K562 (cell line): ENCODE measurements around the gene ADORA2B. TPM values are rescaled to one million over a fixed set of nuclear protein-coding genes. Genes with fewer than 3 reads are reported as not detected.

Experiments
- ATAC-seq: fragments of 200-7000 bp; cut with Tn5 transposase; 3 replicates; pipeline ENCODE4 v1.9.1; 2020; ENCODE audit warnings: moderate library complexity
- BruUV-seq: library from RNA; stranded (reverse); fragments of 400-500 nt; replicated peaks from 2 replicates; lab custom pipeline; 2021; lab: Mats Ljungman, UMichigan
- CTCF ChIA-PET: fragments of 300-600 bp; formaldehyde crosslinking; extraction: SDS; loops from one replicate; lab custom pipeline; 2021; ENCODE audit warnings: low intra/inter-chr PET ratio; lab: Yijun Ruan, JAX
- POLR2A ChIA-PET: fragments of 300-600, 350-650 bp; sonication (Branson Sonifier 250); formaldehyde crosslinking; extraction: SDS; loops from one replicate; lab custom pipeline; 2021; ENCODE audit warnings: antibody characterized with exemption, inconsistent platforms; lab: Yijun Ruan, JAX
- DNase-seq, 4 experiments: peaks; one replicate each; pipeline versions ENCODE4 v3.0.0 to v3.0.0-alpha.2; 2011 to 2018; ENCODE audit warnings: low spot score in 3 of 4, mixed read lengths in 3 of 4; ENCODE audit errors: extremely low read depth in 1 of 4
- FAIRE-seq: peaks from 2 replicates; lab custom pipeline; 2011; peaks lifted over from hg19 to GRCh38; lab: Jason Lieb, UNC
- H2AFZ ChIP-seq: 2 replicates; pipeline ENCODE4 v1.6.0; 2011; ENCODE audit warnings: low read depth, low read length, control low read depth, inconsistent platforms
- H3K27ac ChIP-seq: fragments of 200-600 bp; 3 replicates; pipeline ENCODE4 v1.8.0; 2011; ENCODE audit warnings: low read depth, mild to moderate bottlenecking, control low read depth, inconsistent platforms, low read length, moderate library complexity, mixed read lengths; ENCODE audit errors: extremely low read depth
- H3K27me3 ChIP-seq, 2 experiments: fragments of 300-600 bp in 1 of 2; 2 replicates in 1 of 2; 3 replicates in 1 of 2; pipeline versions ENCODE4 v1.6.0 to v1.8.0; 2011; ENCODE audit warnings: inconsistent platforms in 2 of 2, low read length in 2 of 2, mild to moderate bottlenecking in 1 of 2, mixed read lengths in 1 of 2, moderate library complexity in 1 of 2; ENCODE audit not compliant: control insufficient read depth in 2 of 2, insufficient read depth in 2 of 2
- H3K36me3 ChIP-seq: fragments of 300-600 bp; 3 replicates; pipeline ENCODE4 v1.8.0; 2011; ENCODE audit warnings: mild to moderate bottlenecking, low read length, inconsistent platforms; ENCODE audit not compliant: control insufficient read depth, insufficient read depth
- H3K4me1 ChIP-seq, 2 experiments: fragments of 200-600 bp in 1 of 2; replicated peaks in 1 of 2; 2 replicates in 1 of 2; 3 replicates in 1 of 2; pipeline versions ENCODE4 v1.5.1 to v1.8.0; 2011; ENCODE audit warnings: inconsistent platforms in 2 of 2, low read length in 2 of 2, mild to moderate bottlenecking in 1 of 2, mixed read lengths in 1 of 2, moderate library complexity in 1 of 2; ENCODE audit not compliant: control insufficient read depth in 2 of 2, insufficient read depth in 2 of 2
- H3K4me2 ChIP-seq: 2 replicates; pipeline ENCODE4 v1.6.1; 2011; ENCODE audit warnings: low read length, control low read depth, inconsistent platforms, mixed read lengths; ENCODE audit not compliant: insufficient read depth
- H3K4me3 ChIP-seq: fragments of 200-600 bp; sonication (generic), shearing (Covaris generic); 2 replicates; pipeline ENCODE4 v1.5.1; 2016; ENCODE audit warnings: control low read depth, inconsistent platforms
- H3K79me2 ChIP-seq: fragments of 200-600 bp; 3 replicates; pipeline ENCODE4 v1.8.0; 2011; ENCODE audit warnings: low read length, inconsistent platforms; ENCODE audit not compliant: control insufficient read depth, insufficient read depth
- H3K9ac ChIP-seq, 2 experiments: 2 replicates each; pipeline versions ENCODE4 v1.6.0 to v1.6.1; 2011; ENCODE audit warnings: low read depth in 2 of 2, low read length in 2 of 2, control low read depth in 1 of 2, inconsistent platforms in 1 of 2, mild to moderate bottlenecking in 1 of 2, mixed read lengths in 1 of 2; ENCODE audit not compliant: insufficient read depth in 1 of 2
- H3K9me1 ChIP-seq: one replicate; pipeline ENCODE4 v1.6.0; 2011; ENCODE audit warnings: inconsistent platforms, mild to moderate bottlenecking, low read length, moderate library complexity; ENCODE audit not compliant: control insufficient read depth, insufficient read depth
- H3K9me3 ChIP-seq: replicated peaks from 2 replicates; pipeline ENCODE4 v1.5.1; 2011; ENCODE audit warnings: low read depth, low read length, inconsistent platforms; ENCODE audit not compliant: control insufficient read depth, insufficient read depth
- H4K20me1 ChIP-seq: replicated peaks from 2 replicates; pipeline ENCODE4 v1.6.1; 2011; ENCODE audit warnings: low read length, inconsistent platforms, mixed read lengths; ENCODE audit not compliant: control insufficient read depth, insufficient read depth
- CTBP1 ChIP-seq: fragments of 450-650 bp; IDR thresholded peaks from 2 replicates; pipeline ENCODE4 v1.6.1; 2016; ENCODE audit warnings: borderline replicate concordance
- EP300 ChIP-seq: IDR thresholded peaks from 2 replicates; pipeline ENCODE4 v1.6.1; 2012; ENCODE audit warnings: low read length, improper control_type of control experiment
- MGA ChIP-seq: fragments of 450-650 bp; IDR thresholded peaks from 2 replicates; pipeline ENCODE4 v1.6.1; 2016; ENCODE audit warnings: mild to moderate bottlenecking, moderate library complexity
- PRDM10 ChIP-seq: fragments of 450-650 bp; IDR thresholded peaks from 2 replicates; pipeline ENCODE4 v1.6.1; 2018; ENCODE audit not compliant: partially characterized antibody
- WGBS: fragments of 100-300 bp; shearing (Covaris generic); methylation state at CpG from one replicate; pipeline ENCODE4 v1.1.6; 2016; ENCODE audit warnings: low coverage, mixed read lengths; ENCODE audit not compliant: insufficient coverage; ENCODE audit errors: missing lambda C conversion rate; 5-methylcytosine and 5-hydroxymethylcytosine counted together
- in situ Hi-C: fragments of 300-500 bp; cut with MboI; formaldehyde crosslinking; loops from 4 replicates; pipeline ENCODE4 v1.15.0; 2018; ENCODE audit warnings: inconsistent platforms, mixed read lengths
- intact Hi-C: fragments of 100-400 bp; cut with micrococcal nuclease; formaldehyde crosslinking; loops from 2 replicates; pipeline ENCODE4 v1.14.2; 2022
- polyA plus RNA-seq, 8 experiments: library from polyadenylated mRNA; depleted of rRNA in 4 of 8; stranded (reverse) in 5 of 8; unstranded in 3 of 8; fragments of >200 nt; fragmentation: Nextera tagmentation in 2 of 8; fragmentation: Illumina TruSeq in 1 of 8; extraction: Ambion mirVana in 2 of 8; extraction: Trizol in 1 of 8; gene quantifications; 2 replicates each; pipeline versions ENCODE4 v1.2.1 to v1.2.3, GENCODE V29; 2011 to 2014; ENCODE audit warnings: inconsistent platforms in 1 of 8, missing spikeins in 1 of 8
- total RNA-seq, 7 experiments: library from RNA; depleted of rRNA in 6 of 7; stranded (reverse); fragments of >200 nt in 6 of 7; fragmentation: Illumina TruSeq in 2 of 7; extraction: Trizol in 2 of 7; gene quantifications; 2 replicates each; pipeline versions ENCODE4 v1.2.1 to v1.2.3, GENCODE V29; 2011 to 2021; ENCODE audit warnings: low replicate concordance in 1 of 7

ADORA2B gene
- total and polyA plus RNA-seq, 9 of the 15 experiments (the other 6 are each of a cell fraction or from before 2014, with no cell fraction given), result 6.4 to 16.6 (median 10.5) TPM

DNA sequence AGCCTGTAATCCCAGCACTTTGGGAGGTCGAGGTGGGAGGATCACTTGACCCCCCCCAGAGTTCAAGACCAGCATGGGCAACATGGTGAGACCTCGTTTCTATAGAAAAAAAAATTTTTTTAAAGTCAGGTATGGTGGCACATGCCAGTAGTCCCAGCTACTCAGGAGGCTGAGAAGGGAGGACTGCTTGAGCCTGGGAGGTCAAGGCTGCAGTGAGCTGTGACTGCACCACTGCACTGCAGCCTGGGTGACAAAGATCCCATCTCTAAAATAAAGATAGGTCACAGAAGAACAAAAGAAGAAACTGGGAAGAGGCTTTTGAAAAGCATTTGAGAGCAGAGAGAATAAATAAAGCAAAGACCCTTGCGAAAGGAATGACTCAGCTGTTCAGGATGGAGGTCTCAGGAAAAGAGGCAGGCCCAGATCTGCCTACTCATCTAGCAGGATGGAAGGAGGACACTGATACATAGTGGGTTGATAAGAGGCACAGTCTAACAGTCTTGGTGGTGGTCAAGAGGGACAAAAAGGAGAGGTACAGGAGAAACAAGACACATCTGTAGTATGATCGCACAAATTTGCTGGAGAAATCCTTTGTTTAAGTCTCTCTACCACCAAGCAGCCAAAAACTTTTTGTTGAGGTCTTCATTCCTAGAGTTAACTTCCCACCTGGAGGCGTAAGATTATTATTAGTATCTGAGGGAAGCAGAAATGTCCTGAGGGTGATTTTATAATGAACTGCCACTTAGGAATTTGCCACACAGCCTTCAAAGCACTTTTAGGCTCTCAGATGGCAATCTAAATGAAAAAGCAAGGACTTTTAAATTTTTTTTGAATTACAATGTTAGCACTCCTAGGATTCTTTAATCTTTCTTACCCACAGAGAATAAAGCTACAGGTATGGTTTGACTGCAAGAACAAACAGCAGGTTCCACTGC lies 37.0 kb downstream of the ADORA2B start:
- peaks cover 5% of the 10 kb centered on the region; the same call in 2 of the 3 replicates for H3K79me2 ChIP-seq
- no peaks in the 10 kb centered on the region for H3K27me3 ChIP-seq
- peak overlapping the region; percentile 83 for H3K27ac ChIP-seq
- ChIA-PET POLR2A (interaction anchor here (1.0 kb wide), 1 partner anchor 37 kb away, joined by 3 read pairs; the partner anchor contains the start of gene ADORA2B), CTCF (no interaction called here)
- H3K9ac ChIP-seq, result peak overlapping the region in 1 of 2 experiments; percentile 62; a peak in 2 of 4 replicates
- DNase-seq, result peak; percentile 26 to 74 (median 44)
- BruUV-seq, result no TSS peak
- H3K4me3 ChIP-seq, result no peak overlapping the region
- H3K36me3 ChIP-seq, result peaks cover 35% of the 10 kb centered on the region; the same call in 2 of the 3 replicates
- no peaks in the 10 kb centered on the region for H3K9me3 ChIP-seq
- in situ Hi-C loops (no loop called here), intact Hi-C loops (loop anchor here (5.0 kb wide), 1 partner anchor 35 kb away; the partner anchor contains the start of gene ADORA2B)
- peak; percentile 93 for FAIRE-seq
- WGBS, result 6% methylated on average over 5 of the region's 5 CpGs
- H3K9me1 ChIP-seq, result no peaks in the 10 kb centered on the region
- H3K4me2 ChIP-seq, result peak overlapping the region; percentile 51
- no peaks in the 10 kb centered on the region for H4K20me1 ChIP-seq
- ATAC-seq, result peak; percentile 79
- peak overlapping the region; percentile 60; the same call in 1 of the 2 replicates for H2AFZ ChIP-seq
- peaks cover 20 to 34% of the 10 kb centered on the region in 2 experiments; a peak in 4 of 5 replicates for H3K4me1 ChIP-seq
- TF ChIP-seq MGA, result no peak
- TF ChIP-seq CTBP1, result peak; percentile 60; the same call in 1 of the 2 replicates
- TF ChIP-seq EP300, result peak; percentile 65; the same call in 1 of the 2 replicates
- no peak for TF ChIP-seq PRDM10
